HepG2 (cell line): ENCODE data around the gene PLEKHH1. TPM values are rescaled to one million over a fixed set of nuclear protein-coding genes. Genes with fewer than 3 reads are reported as not detected.

Source experiments
- ATAC-seq: fragments of 200-7000 bp; cut with Tn5 transposase; 3 replicates; pipeline ENCODE4 v1.9.1; 2020; ENCODE audit warnings: mild to moderate bottlenecking, moderate library complexity
- BruUV-seq: library from RNA; stranded (reverse); fragments of 400-500 nt; replicated peaks from 2 replicates; lab custom pipeline; 2021; lab: Mats Ljungman, UMichigan
- CTCF ChIA-PET: fragments of 300-600 bp; formaldehyde crosslinking; extraction: SDS; loops from one replicate; lab custom pipeline; 2021; ENCODE audit warnings: low total read pairs, inconsistent platforms, low intra/inter-chr PET ratio; lab: Yijun Ruan, JAX
- POLR2A ChIA-PET: fragments of 350-600 bp; sonication (Branson Sonifier 250); formaldehyde crosslinking; loops from one replicate; lab custom pipeline; 2020; ENCODE audit warnings: antibody characterized with exemption, inconsistent platforms; lab: Yijun Ruan, JAX
- DNase-seq: peaks from one replicate; pipeline ENCODE4 v3.0.0-alpha.2; 2015; ENCODE audit warnings: low spot score
- FAIRE-seq: peaks from 3 replicates; lab custom pipeline; 2011; peaks lifted over from hg19 to GRCh38; lab: Jason Lieb, UNC
- H2AFZ ChIP-seq: one replicate; pipeline ENCODE4 v1.6.1; 2011; ENCODE audit warnings: low read length, inconsistent platforms
- H3K27ac ChIP-seq: fragments of 300-600 bp; 3 replicates; pipeline ENCODE4 v1.8.0; 2011; ENCODE audit warnings: mixed run types, mild to moderate bottlenecking, mixed read lengths, low read length, inconsistent platforms; ENCODE audit not compliant: insufficient read depth; ENCODE audit errors: extremely low read length
- H3K27me3 ChIP-seq, 2 experiments: fragments of 200-600 bp in 1 of 2; 2 replicates in 1 of 2; 3 replicates in 1 of 2; pipeline versions ENCODE4 v1.6.0 to v1.8.0; 2011; ENCODE audit warnings: low read length in 2 of 2, mild to moderate bottlenecking in 2 of 2, moderate library complexity in 2 of 2, inconsistent platforms in 1 of 2; ENCODE audit not compliant: insufficient read depth in 2 of 2, control insufficient read depth in 1 of 2
- H3K36me3 ChIP-seq, 2 experiments: fragments of 200-600 bp in 1 of 2; replicated peaks in 1 of 2; 2 replicates in 1 of 2; 3 replicates in 1 of 2; pipeline versions ENCODE4 v1.5.1 to v1.8.0; 2011; ENCODE audit warnings: low read length in 2 of 2, inconsistent platforms in 1 of 2; ENCODE audit not compliant: insufficient read depth in 2 of 2, control insufficient read depth in 1 of 2
- H3K4me1 ChIP-seq: 2 replicates; pipeline ENCODE4 v1.5.1; 2012; ENCODE audit warnings: low read length, inconsistent platforms; ENCODE audit not compliant: insufficient read depth
- H3K4me2 ChIP-seq: 2 replicates; pipeline ENCODE4 v1.6.0; 2011; ENCODE audit warnings: low read depth, low read length, inconsistent platforms
- H3K4me3 ChIP-seq, 3 experiments: fragments of 200-600 bp in 1 of 3; sonication (generic), shearing (Covaris generic) in 1 of 3; replicated peaks in 1 of 3; 2 replicates each; pipeline ENCODE4 v1.5.1; 2011 to 2016; ENCODE audit warnings: low read length in 3 of 3, inconsistent platforms in 2 of 3, low read depth in 2 of 3, mild to moderate bottlenecking in 2 of 3, control low read depth in 1 of 3, mixed read lengths in 1 of 3; ENCODE audit not compliant: insufficient read depth in 1 of 3
- H3K79me2 ChIP-seq: one replicate; pipeline ENCODE4 v1.6.1; 2011; ENCODE audit warnings: low read length, inconsistent platforms; ENCODE audit not compliant: insufficient read depth
- H3K9ac ChIP-seq: 2 replicates; pipeline ENCODE4 v1.6.0; 2011; ENCODE audit warnings: mild to moderate bottlenecking, low read depth, low read length, inconsistent platforms; ENCODE audit not compliant: insufficient read depth
- H3K9me3 ChIP-seq: 2 replicates; pipeline ENCODE4 v1.5.1; 2012; ENCODE audit warnings: mild to moderate bottlenecking, low read length
- H4K20me1 ChIP-seq: 2 replicates; pipeline ENCODE4 v1.6.0; 2011; ENCODE audit warnings: inconsistent platforms, mild to moderate bottlenecking, low read length, moderate library complexity; ENCODE audit not compliant: insufficient read depth
- ATF7 ChIP-seq, 2 experiments: fragments of 450-650 bp in 1 of 2; sonication (generic) in 1 of 2; formaldehyde crosslinking in 1 of 2; IDR thresholded peaks; 2 replicates each; pipeline versions ENCODE4 v1.4.0 to v1.6.1; 2016 to 2020; ENCODE audit warnings: antibody characterized with exemption in 1 of 2, mild to moderate bottlenecking in 1 of 2, missing genetic modification reagents in 1 of 2
- RFX3 ChIP-seq: IDR thresholded peaks from 2 replicates; pipeline ENCODE4 v1.6.1; 2016; ENCODE audit warnings: missing biosample characterization, missing genetic modification reagents
- THAP11 ChIP-seq: IDR thresholded peaks from 2 replicates; pipeline ENCODE4 v1.6.1; 2016; ENCODE audit warnings: missing biosample characterization, missing genetic modification reagents
- ZBTB33 ChIP-seq: sonication (generic); formaldehyde crosslinking; IDR thresholded peaks from 2 replicates; pipeline ENCODE4 v1.4.0; 2020; ENCODE audit warnings: missing genetic modification reagents
- ZBTB49 ChIP-seq: sonication (generic); formaldehyde crosslinking; IDR thresholded peaks from 2 replicates; pipeline ENCODE4 v1.4.0; 2020; ENCODE audit warnings: missing genetic modification reagents, borderline replicate concordance
- ZNF609 ChIP-seq: sonication (generic); formaldehyde crosslinking; IDR thresholded peaks from 2 replicates; pipeline ENCODE4 v1.4.0; 2020; ENCODE audit warnings: mild to moderate bottlenecking, missing genetic modification reagents, borderline replicate concordance
- ZNF646 ChIP-seq: sonication (generic); formaldehyde crosslinking; IDR thresholded peaks from 2 replicates; pipeline ENCODE4 v1.9.0; 2021; ENCODE audit warnings: mild to moderate bottlenecking, missing genetic modification reagents
- ZNF879 ChIP-seq: sonication (generic); formaldehyde crosslinking; IDR thresholded peaks from 2 replicates; pipeline ENCODE4 v1.8.1; 2023; ENCODE audit warnings: missing genetic modification reagents
- WGBS: methylation state at CpG from one replicate; pipeline ENCODE4 v1.1.6; 2017; ENCODE audit warnings: low lambda C conversion rate; 5-methylcytosine and 5-hydroxymethylcytosine counted together
- in situ Hi-C: cut with HindIII; loops from 2 replicates; pipeline ENCODE4 v1.10.0; 2017; ENCODE audit warnings: low pct_unique_long_range_greater_than_20kb; ENCODE audit not compliant: extremely low pct_ligation_motif_present
- intact Hi-C: fragments of 100-400 bp; cut with micrococcal nuclease; formaldehyde crosslinking; loops from one replicate; pipeline ENCODE4 v1.10.0; 2022; ENCODE audit not compliant: unreplicated experiment
- polyA plus RNA-seq, 8 experiments: library from polyadenylated mRNA; depleted of rRNA in 3 of 8; stranded (reverse) in 7 of 8; unstranded in 1 of 8; fragments of >200 nt; fragmentation: Illumina TruSeq in 4 of 8; extraction: Trizol in 4 of 8; gene quantifications; 2 replicates each; pipeline versions ENCODE4 v1.2.1 to v1.2.3, GENCODE V29; 2011 to 2016; ENCODE audit warnings: low read depth in 4 of 8, missing spikeins in 1 of 8, mixed read lengths in 1 of 8; ENCODE audit not compliant: insufficient read depth in 1 of 8
- total RNA-seq, 5 experiments: library from RNA; depleted of rRNA; stranded (reverse); fragments of >200 nt; fragmentation: Illumina TruSeq; extraction: Trizol; gene quantifications; 2 replicates each; pipeline ENCODE4 v1.2.3, GENCODE V29; 2016; ENCODE audit warnings: low read depth in 1 of 5

The PLEKHH1 gene
- total and polyA plus RNA-seq, 2 of the 13 experiments (the other 11 are each of a cell fraction or from before 2014, with no cell fraction given), result 8.6 to 15.8 TPM

GRCh38 chr14:67574806-67575205 is 41.7 kb downstream of the PLEKHH1 start:
- H3K9me3 ChIP-seq, result no peaks in the 10 kb centered on the region
- H2AFZ ChIP-seq, result no peak overlapping the region
- H4K20me1 ChIP-seq, result no peaks in the 10 kb centered on the region
- no peak overlapping the region for H3K4me2 ChIP-seq
- no TSS peak for BruUV-seq
- ChIA-PET POLR2A (no interaction called here), CTCF (no interaction called here)
- H3K36me3 ChIP-seq, result peaks cover 0 to 3% of the 10 kb centered on the region in 2 experiments; a peak in 1 of 5 replicates
- H3K79me2 ChIP-seq, result no peaks in the 10 kb centered on the region
- WGBS, result 88% methylated on average over 7 of the region's 7 CpGs
- in situ Hi-C loops, result no loop called here
- no peak for ATAC-seq
- H3K9ac ChIP-seq, result no peak overlapping the region
- peaks cover 14% of the 10 kb centered on the region for H3K4me1 ChIP-seq
- no peaks in the 10 kb centered on the region for H3K27me3 ChIP-seq
- no peak for DNase-seq
- H3K27ac ChIP-seq, result no peak overlapping the region
- no peak for FAIRE-seq
- H3K4me3 ChIP-seq, result no peak overlapping the region
- intact Hi-C loops, result loop anchor here (5.0 kb wide), 1 partner anchor 1218 kb away; no protein-coding TSS in a partner anchor
- TF ChIP-seq ATF7 (IDR thresholded peaks at IDR 0.05), result no peak
- no peak for TF ChIP-seq ATF7 (CRISPR knock-in tag; IDR thresholded peaks at IDR 0.05)
- TF ChIP-seq ZBTB33 (CRISPR knock-in tag), result no peak
- TF ChIP-seq ZNF609 (CRISPR knock-in tag), result no peak
- TF ChIP-seq THAP11 (CRISPR knock-in tag), result no peak
- TF ChIP-seq RFX3, result no peak
- no peak for TF ChIP-seq ZNF646 (CRISPR knock-in tag)
- no peak for TF ChIP-seq ZBTB49 (CRISPR knock-in tag)
- no peak for TF ChIP-seq ZNF879
